SK-N-SH (cell line): ENCODE measurements around the gene NHLH1. TPM values are rescaled to one million over a fixed set of nuclear protein-coding genes. Genes with fewer than 3 reads are reported as not detected.

Experiments used
- CTCF ChIA-PET: fragments of 300-600, 350-600 bp; formaldehyde crosslinking; extraction: SDS; loops from one replicate; lab custom pipeline; 2021; lab: Yijun Ruan, JAX
- POLR2A ChIA-PET: fragments of 350-600 bp; sonication (Branson Sonifier 250); formaldehyde crosslinking; extraction: SDS; loops from one replicate; lab custom pipeline; 2020; ENCODE audit warnings: antibody characterized with exemption, inconsistent platforms; lab: Yijun Ruan, JAX
- DNase-seq: peaks from one replicate; pipeline ENCODE4 v3.0.0; 2012
- H2AFZ ChIP-seq: fragments of 200-600 bp; sonication (generic); 2 replicates; pipeline ENCODE4 v1.8.1; 2016; ENCODE audit warnings: antibody characterized with exemption, mild to moderate bottlenecking, low read depth
- H3F3A ChIP-seq: fragments of 200-600 bp; sonication (generic); replicated peaks from 2 replicates; pipeline ENCODE3; 2016; ENCODE audit warnings: antibody characterized with exemption, mild to moderate bottlenecking; ENCODE audit not compliant: insufficient read depth
- H3K27ac ChIP-seq, 2 experiments: fragments of 200-500 bp in 1 of 2; fragments of 200-600 bp in 1 of 2; sonication (Bioruptor generic) in 1 of 2; sonication (generic), shearing (Covaris generic) in 1 of 2; 2 replicates each; pipeline versions ENCODE4 v1.5.1 to v1.6.1; 2014 to 2016; ENCODE audit warnings: low read depth in 2 of 2, inconsistent platforms in 1 of 2, low read length in 1 of 2, mild to moderate bottlenecking in 1 of 2, mixed read lengths in 1 of 2
- H3K27me3 ChIP-seq: fragments of 200-600 bp; sonication (generic), shearing (Covaris generic); 2 replicates; pipeline ENCODE4 v1.6.1; 2016; ENCODE audit warnings: mixed run types; ENCODE audit not compliant: insufficient read depth
- H3K36me3 ChIP-seq, 2 experiments: fragments of 200-500 bp in 1 of 2; fragments of 200-600 bp in 1 of 2; sonication (Bioruptor generic) in 1 of 2; sonication (generic) in 1 of 2; replicated peaks in 1 of 2; 2 replicates each; pipeline versions ENCODE3 to v1.5.1; 2014 to 2016; ENCODE audit warnings: low read length in 1 of 2, mild to moderate bottlenecking in 1 of 2; ENCODE audit not compliant: insufficient read depth in 2 of 2, control insufficient read depth in 1 of 2
- H3K4me1 ChIP-seq, 2 experiments: fragments of 200-500 bp in 1 of 2; fragments of 200-600 bp in 1 of 2; sonication (Bioruptor generic) in 1 of 2; sonication (generic), shearing (Covaris generic) in 1 of 2; 2 replicates each; pipeline versions ENCODE4 v1.5.1 to v1.6.1; 2014 to 2016; ENCODE audit warnings: low read depth in 1 of 2, low read length in 1 of 2, mixed run types in 1 of 2; ENCODE audit not compliant: insufficient read depth in 2 of 2, control insufficient read depth in 1 of 2
- H3K4me2 ChIP-seq: fragments of 200-600 bp; sonication (generic), shearing (Covaris generic); 2 replicates; pipeline ENCODE4 v1.6.1; 2017; ENCODE audit warnings: mixed run types
- H3K4me3 ChIP-seq, 2 experiments: fragments of 200-500 bp in 1 of 2; fragments of 200-600 bp in 1 of 2; sonication (Bioruptor generic) in 1 of 2; sonication (generic), shearing (Covaris generic) in 1 of 2; 2 replicates each; pipeline versions ENCODE4 v1.5.1 to v1.8.1; 2014 to 2016; ENCODE audit warnings: low read depth in 2 of 2, inconsistent platforms in 1 of 2, low read length in 1 of 2, mild to moderate bottlenecking in 1 of 2, mixed read lengths in 1 of 2, moderate library complexity in 1 of 2
- H3K79me2 ChIP-seq: fragments of 200-600 bp; sonication (generic); 2 replicates; pipeline ENCODE4 v1.8.1; 2017; ENCODE audit warnings: mild to moderate bottlenecking; ENCODE audit not compliant: insufficient read depth
- H3K9ac ChIP-seq: fragments of 200-600 bp; sonication (generic); 2 replicates; pipeline ENCODE4 v1.6.1; 2017; ENCODE audit warnings: mixed run types
- H3K9me2 ChIP-seq: fragments of 200-600 bp; sonication (generic); 2 replicates; pipeline ENCODE4 v1.6.1; 2017; ENCODE audit warnings: mixed run types
- H3K9me3 ChIP-seq: fragments of 200-600 bp; sonication (generic); 2 replicates; pipeline ENCODE4 v1.6.1; 2017; ENCODE audit warnings: mixed run types, mild to moderate bottlenecking, moderate library complexity
- H4K20me1 ChIP-seq: fragments of 200-600 bp; sonication (generic); 2 replicates; pipeline ENCODE4 v1.6.1; 2017; ENCODE audit warnings: mild to moderate bottlenecking, mixed run types; ENCODE audit not compliant: insufficient read depth
- CHD2 ChIP-seq: fragments of 150-350 bp; IDR thresholded peaks from 2 replicates; pipeline ENCODE4 v1.6.1; 2018; ENCODE audit warnings: low read length; ENCODE audit not compliant: partially characterized antibody
- ELF1 ChIP-seq: IDR thresholded peaks from 2 replicates; pipeline ENCODE4 v1.4.0; 2012
- EP300 ChIP-seq, 2 experiments: IDR thresholded peaks; 2 replicates each; pipeline versions ENCODE4 v1.4.0 to v1.6.1; 2012; ENCODE audit warnings: borderline replicate concordance in 1 of 2, low read depth in 1 of 2, low read length in 1 of 2
- FOSL2 ChIP-seq: IDR thresholded peaks from 2 replicates; pipeline ENCODE4 v1.4.0; 2012; ENCODE audit warnings: low read depth, mild to moderate bottlenecking, moderate library complexity, borderline replicate concordance
- FOXJ3 ChIP-seq: sonication (generic); formaldehyde crosslinking; IDR thresholded peaks from 2 replicates; pipeline ENCODE4 v1.5.1; 2020; ENCODE audit warnings: mild to moderate bottlenecking, missing genetic modification reagents
- FOXM1 ChIP-seq: IDR thresholded peaks from 2 replicates; pipeline ENCODE4 v1.4.0; 2012; ENCODE audit warnings: low read depth, mild to moderate bottlenecking
- GABPA ChIP-seq: IDR thresholded peaks from 2 replicates; pipeline ENCODE4 v1.4.0; 2012; ENCODE audit warnings: low read depth, mild to moderate bottlenecking
- IRF3 ChIP-seq: fragments of 150-350 bp; IDR thresholded peaks from 2 replicates; pipeline ENCODE4 v1.6.1; 2016; ENCODE audit warnings: mild to moderate bottlenecking, low read depth, low read length
- NFIC ChIP-seq: IDR thresholded peaks from 2 replicates; pipeline ENCODE4 v1.4.0; 2012; ENCODE audit warnings: borderline replicate concordance
- POLR2AphosphoS5 ChIP-seq: IDR thresholded peaks from 2 replicates; pipeline ENCODE4 v1.6.1; 2012; ENCODE audit warnings: low read depth, low read length
- RAD21 ChIP-seq: IDR thresholded peaks from 2 replicates; pipeline ENCODE4 v1.6.1; 2012; ENCODE audit warnings: mild to moderate bottlenecking, low read length
- RFX5 ChIP-seq: IDR thresholded peaks from 2 replicates; pipeline ENCODE4 v1.6.1; 2012; ENCODE audit warnings: mild to moderate bottlenecking, improper control_type of control experiment, low read length
- TEAD4 ChIP-seq: IDR thresholded peaks from 2 replicates; pipeline ENCODE4 v1.4.0; 2012; ENCODE audit warnings: mild to moderate bottlenecking, borderline replicate concordance; ENCODE audit not compliant: insufficient read depth
- USF2 ChIP-seq: fragments of 150-350 bp; IDR thresholded peaks from 2 replicates; pipeline ENCODE4 v1.6.1; 2017; ENCODE audit warnings: antibody characterized with exemption, low read length, low read depth, borderline replicate concordance
- YY1 ChIP-seq: IDR thresholded peaks from 2 replicates; pipeline ENCODE4 v1.4.0; 2012; ENCODE audit warnings: low read depth, mild to moderate bottlenecking
- WGBS: methylation state at CpG from one replicate; pipeline ENCODE4 v1.1.6; 2017; ENCODE audit warnings: low lambda C conversion rate; 5-methylcytosine and 5-hydroxymethylcytosine counted together
- polyA plus RNA-seq, 3 experiments: library from polyadenylated mRNA; depleted of rRNA; stranded (reverse); fragments of >200 nt; gene quantifications; 2 replicates each; pipeline ENCODE4 v1.2.3, GENCODE V29; 2012
- TF ChIP-seq, protein P1 (sequence below): IDR thresholded peaks from 2 replicates; pipeline ENCODE4 v1.4.0; 2012; ENCODE audit warnings: low read depth, borderline replicate concordance
- TF ChIP-seq, protein P2 (sequence below): IDR thresholded peaks from 2 replicates; pipeline ENCODE4 v1.4.0; 2012; ENCODE audit warnings: low read depth

NHLH1 gene
- polyA plus RNA-seq (2012; rRNA removed), result 0.16 and 0.18 TPM in 2 replicates
- 0.04 and 0.09 TPM in 2 replicates for polyA plus RNA-seq (2012; cell fraction: cytosol; rRNA removed)
- polyA plus RNA-seq (2012; cell fraction: nucleus; rRNA removed), result 0.45 and 0.56 TPM in 2 replicates

DNA sequence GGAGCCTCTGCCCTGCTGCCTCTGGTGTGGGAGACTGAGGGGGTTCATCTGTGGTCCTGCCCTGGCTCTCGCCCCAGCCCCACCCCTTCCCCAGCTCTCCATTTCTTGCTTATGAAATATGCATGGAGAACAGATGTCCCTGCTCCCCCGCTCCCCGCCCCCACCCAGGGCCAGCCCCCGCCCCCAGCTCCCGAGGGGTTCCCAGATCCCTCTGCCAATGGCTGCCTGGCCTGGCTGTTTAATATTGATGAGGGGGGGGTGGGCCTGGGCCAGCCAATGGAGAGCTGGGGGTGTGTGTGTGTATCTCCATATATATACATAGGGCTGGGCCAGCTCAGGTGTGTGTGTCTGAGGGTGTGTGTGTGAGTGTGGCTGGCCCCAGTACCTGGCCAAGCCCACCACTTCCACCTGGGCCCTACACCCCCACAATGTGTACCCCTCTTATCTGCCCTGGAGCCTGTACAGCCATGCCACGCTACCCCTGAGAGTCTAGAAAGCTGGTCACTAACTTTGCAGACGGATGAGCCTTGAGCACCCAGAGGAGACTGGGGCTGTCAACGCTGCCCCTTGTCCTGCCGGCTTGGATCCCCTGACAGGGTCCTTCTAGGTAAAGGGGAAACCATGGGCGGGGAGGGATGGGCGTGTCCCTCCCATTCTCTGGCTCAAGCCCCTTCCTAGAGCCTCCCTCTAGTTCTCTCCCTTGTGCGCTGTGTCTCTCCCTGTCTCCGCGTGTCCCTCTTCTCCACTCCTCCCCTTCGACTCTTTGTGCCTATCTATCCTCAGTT, at the start of gene NHLH1:
Gene NHLH1 (plus strand): TSS at position 341 of the 785 bp plus-strand sequence. CDS start 3,661 bp downstream, outside the sequence.
- 58% methylated on average over 9 of the region's 15 CpGs for WGBS
- Histone ChIP-seq H3K4me1 (no peaks in the 10 kb centered on the region), H3K79me2 (no peaks in the 10 kb centered on the region), H3K27ac (no peak within 1 kb of the TSS), H3K9ac (no peak within 1 kb of the TSS), H3K4me2 (no peak within 1 kb of the TSS), H3K4me3 (no peak within 1 kb of the TSS), H4K20me1 (no peaks in the 10 kb centered on the region), H3K9me3 (no peaks in the 10 kb centered on the region), H3K27me3 (no peaks in the 10 kb centered on the region), H3F3A (no peaks in the 10 kb centered on the region), H3K36me3 (no peaks in the 10 kb centered on the region), H3K9me2 (no peaks in the 10 kb centered on the region), H2AFZ (no peak within 1 kb of the TSS)
- POLR2A ChIA-PET, result interaction anchor here (0.6 to 1.2 kb wide), 2 partner anchors 25 to 289 kb away, joined by 3 to 5 read pairs; no protein-coding TSS in a partner anchor
- TF ChIP-seq POLR2AphosphoS5 (no peak), EP300 (IDR thresholded peaks at IDR 0.05; ENCODE audit: borderline replicate concordance in 1 of 2, low read depth in 1 of 2, low read length in 1 of 2) (no peak), ELF1 (no peak), FOSL2 (no peak), RAD21 (no peak), USF2 (no peak), RFX5 (no peak), NFIC (no peak), FOXM1 (no peak), CHD2 (no peak)
- TF ChIP-seq, protein P1, sequence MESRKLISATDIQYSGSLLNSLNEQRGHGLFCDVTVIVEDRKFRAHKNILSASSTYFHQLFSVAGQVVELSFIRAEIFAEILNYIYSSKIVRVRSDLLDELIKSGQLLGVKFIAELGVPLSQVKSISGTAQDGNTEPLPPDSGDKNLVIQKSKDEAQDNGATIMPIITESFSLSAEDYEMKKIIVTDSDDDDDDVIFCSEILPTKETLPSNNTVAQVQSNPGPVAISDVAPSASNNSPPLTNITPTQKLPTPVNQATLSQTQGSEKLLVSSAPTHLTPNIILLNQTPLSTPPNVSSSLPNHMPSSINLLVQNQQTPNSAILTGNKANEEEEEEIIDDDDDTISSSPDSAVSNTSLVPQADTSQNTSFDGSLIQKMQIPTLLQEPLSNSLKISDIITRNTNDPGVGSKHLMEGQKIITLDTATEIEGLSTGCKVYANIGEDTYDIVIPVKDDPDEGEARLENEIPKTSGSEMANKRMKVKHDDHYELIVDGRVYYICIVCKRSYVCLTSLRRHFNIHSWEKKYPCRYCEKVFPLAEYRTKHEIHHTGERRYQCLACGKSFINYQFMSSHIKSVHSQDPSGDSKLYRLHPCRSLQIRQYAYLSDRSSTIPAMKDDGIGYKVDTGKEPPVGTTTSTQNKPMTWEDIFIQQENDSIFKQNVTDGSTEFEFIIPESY, result no peak
- TF ChIP-seq, protein P2, sequence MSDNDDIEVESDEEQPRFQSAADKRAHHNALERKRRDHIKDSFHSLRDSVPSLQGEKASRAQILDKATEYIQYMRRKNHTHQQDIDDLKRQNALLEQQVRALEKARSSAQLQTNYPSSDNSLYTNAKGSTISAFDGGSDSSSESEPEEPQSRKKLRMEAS, result no peak
- peak; percentile 60 for DNase-seq
- CTCF ChIA-PET, result interaction anchor here (0.7 to 9.0 kb wide), 3 partner anchors 9 to 79 kb away, joined by 3 to 85 read pairs (median 9); no protein-coding TSS in a partner anchor

DNA sequence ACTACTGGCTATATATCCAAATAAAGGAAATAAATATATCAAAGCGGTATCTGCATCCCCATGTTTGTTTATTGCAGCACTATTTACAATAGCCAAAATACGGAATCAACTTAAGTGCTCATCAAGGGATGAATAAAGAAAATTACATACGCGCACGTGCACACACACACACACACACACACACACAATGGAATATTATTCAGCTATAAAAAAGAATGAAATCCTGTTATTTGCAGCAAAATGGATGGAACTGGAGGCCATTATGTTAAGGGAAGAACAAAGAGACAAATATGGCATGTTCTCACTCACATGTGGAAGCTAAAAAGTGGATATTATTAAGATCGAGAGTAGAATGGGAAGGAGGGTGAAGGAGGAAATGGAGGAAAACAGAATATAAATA, 44.0 kb upstream of the NHLH1 start:
- DNase-seq, result no peak
- POLR2A ChIA-PET, result no interaction called here
- WGBS, result 95% methylated on average over 6 of the region's 6 CpGs
- no peak for TF ChIP-seq FOXJ3 (CRISPR knock-in tag)
- no peak for TF ChIP-seq IRF3
- no peak for TF ChIP-seq YY1
- TF ChIP-seq TEAD4, result no peak
- no peak for TF ChIP-seq FOSL2
- TF ChIP-seq, protein P2, result no peak
- no peak for TF ChIP-seq GABPA
- TF ChIP-seq, all 33 proteins: peak for 0
- H3K4me1 ChIP-seq, result no peaks in the 10 kb centered on the region
- H3K27me3 ChIP-seq, result no peaks in the 10 kb centered on the region
- no peak overlapping the region for H3K9ac ChIP-seq
- H3F3A ChIP-seq, result peaks cover 40% of the 10 kb centered on the region
- no peak overlapping the region for H3K27ac ChIP-seq
- no peak overlapping the region for H2AFZ ChIP-seq
- peaks cover 92% of the 10 kb centered on the region for H3K79me2 ChIP-seq
- H3K9me2 ChIP-seq, result no peaks in the 10 kb centered on the region
- H3K9me3 ChIP-seq, result no peaks in the 10 kb centered on the region
- H3K4me3 ChIP-seq, result no peak overlapping the region
- no peak overlapping the region for H3K4me2 ChIP-seq
- peaks cover 72 to 89% of the 10 kb centered on the region in 2 experiments for H3K36me3 ChIP-seq
- H4K20me1 ChIP-seq, result peaks cover 31% of the 10 kb centered on the region
- CTCF ChIA-PET, result interaction anchor here (1.4 to 2.9 kb wide), 2 partner anchors 31 to 130 kb away, joined by 5 to 13 read pairs; no protein-coding TSS in a partner anchor
